ENCODE results near the gene CDH16.

CDH16 gene

GRCh38 chr16:66895689-66895979 lies 23.1 kb downstream of the CDH16 start:
- no peak for DNase-seq

- DNase-seq = peak; percentile 40
Measured at GRCh38 chr16:66894948-66895688, 23.6 kb downstream of the CDH16 start.

GRCh38 chr16:66894055-66894454 lies 24.6 kb downstream of the CDH16 start:
- no peak for DNase-seq

- DNase-seq = no peak
Measured at GRCh38 chr16:66891797-66892196, 26.9 kb downstream of the CDH16 start.

- no peak for DNase-seq
Measured at GRCh38 chr16:66891360-66891759, 27.3 kb downstream of the CDH16 start.

- DNase-seq = no peak
Measured at GRCh38 chr16:66890799-66891198, 27.9 kb downstream of the CDH16 start.

GRCh38 chr16:66889622-66890021 lies 29.1 kb downstream of the CDH16 start:
- DNase-seq = no peak

GRCh38 chr16:66888647-66889615 lies 29.8 kb downstream of the CDH16 start:
- DNase-seq = no peak

- DNase-seq = no peak
Measured at GRCh38 chr16:66886914-66887313, 31.8 kb downstream of the CDH16 start.

- no peak for DNase-seq
Measured at GRCh38 chr16:66886321-66886720, 32.4 kb downstream of the CDH16 start.

- no peak for DNase-seq
Measured at GRCh38 chr16:66885491-66885890, 33.2 kb downstream of the CDH16 start.

GRCh38 chr16:66882702-66883101 lies 36.0 kb downstream of the CDH16 start:
- DNase-seq = no peak

GRCh38 chr16:66881964-66882508 lies 36.6 kb downstream of the CDH16 start:
- no peak for DNase-seq

- DNase-seq = no peak
Measured at GRCh38 chr16:66881560-66881959, 37.1 kb downstream of the CDH16 start.

- DNase-seq = no peak
Measured at GRCh38 chr16:66881014-66881417, 37.7 kb downstream of the CDH16 start.

GRCh38 chr16:66880288-66881013 lies 38.2 kb downstream of the CDH16 start, which contains the start of gene PDP2:
Gene PDP2 (plus strand): TSS chr16:66880515. CDS start chr16:66884285, 3,770 bp downstream.
- DNase-seq = peak; percentile 95

- DNase-seq = no peak
Measured at GRCh38 chr16:66878067-66878466, 40.6 kb downstream of the CDH16 start.

- no peak for DNase-seq
Measured at GRCh38 chr16:66874079-66874775, 44.5 kb downstream of the CDH16 start.

GRCh38 chr16:66873685-66874055 lies 45.0 kb downstream of the CDH16 start:
- DNase-seq = no peak

GRCh38 chr16:66872943-66873684 lies 45.6 kb downstream of the CDH16 start:
- peak; percentile 64 for DNase-seq

GRCh38 chr16:66872559-66872942 lies 46.1 kb downstream of the CDH16 start:
- no peak for DNase-seq

- no peak for DNase-seq
Measured at GRCh38 chr16:66871840-66872239, 46.8 kb downstream of the CDH16 start.

Measured in NCI-H1092 treated with DMSO at 0.1 percent for 48 hours (cell line).